Endothelial cell of umbilical vein (primary cell): ENCODE measurements around the gene IL21. TPM values are rescaled to one million over a fixed set of nuclear protein-coding genes. Genes with fewer than 3 reads are reported as not detected.

ENCODE experiments used
- BruUV-seq: library from RNA; stranded (reverse); fragments of 400-500 nt; replicated peaks from 2 replicates; lab custom pipeline; 2021; lab: Mats Ljungman, UMichigan
- CTCF ChIA-PET: fragments of 300-600, 350-600 bp; sonication (Branson Sonifier 250); formaldehyde crosslinking; loops from one replicate; lab custom pipeline; 2021; ENCODE audit warnings: antibody characterized with exemption, inconsistent platforms; lab: Charles Lee
- POLR2A ChIA-PET: fragments of 300-600, 350-600 bp; sonication (Branson Sonifier 250); formaldehyde crosslinking; loops from one replicate; lab custom pipeline; 2021; ENCODE audit warnings: antibody characterized with exemption, inconsistent platforms; lab: Charles Lee
- DNase-seq: peaks from one replicate; pipeline ENCODE4 v3.0.0-alpha.2; 2011; ENCODE audit warnings: low read depth, low spot score
- FAIRE-seq: peaks from 2 replicates; lab custom pipeline; 2011; peaks lifted over from hg19 to GRCh38; lab: Jason Lieb, UNC
- H2AFZ ChIP-seq: 2 replicates; pipeline ENCODE4 v1.6.0; 2012; ENCODE audit warnings: low read depth, low read length, control low read depth, inconsistent platforms
- H3K27ac ChIP-seq: 2 replicates; pipeline ENCODE4 v1.5.1; 2011; ENCODE audit warnings: low read depth, mild to moderate bottlenecking, control low read depth, low read length, moderate library complexity; ENCODE audit not compliant: insufficient read depth
- H3K27me3 ChIP-seq, 2 experiments: 2 replicates each; pipeline versions ENCODE4 v1.6.0 to v1.6.1; 2011; ENCODE audit warnings: low read length in 2 of 2, mixed read lengths in 1 of 2; ENCODE audit not compliant: control insufficient read depth in 2 of 2, insufficient read depth in 2 of 2
- H3K36me3 ChIP-seq, 2 experiments: 2 replicates in 1 of 2; 3 replicates in 1 of 2; pipeline ENCODE4 v1.5.1; 2011; ENCODE audit warnings: low read length in 2 of 2, mild to moderate bottlenecking in 1 of 2, moderate library complexity in 1 of 2; ENCODE audit not compliant: control insufficient read depth in 2 of 2, insufficient read depth in 2 of 2; ENCODE audit errors: extremely low read depth in 1 of 2
- H3K4me1 ChIP-seq: 3 replicates; pipeline ENCODE4 v1.5.1; 2011; ENCODE audit warnings: mild to moderate bottlenecking, low read length; ENCODE audit not compliant: control insufficient read depth, insufficient read depth; ENCODE audit errors: extremely low read depth
- H3K4me2 ChIP-seq: 2 replicates; pipeline ENCODE4 v1.6.1; 2011; ENCODE audit warnings: low read length, control low read depth, mixed read lengths; ENCODE audit not compliant: insufficient read depth
- H3K4me3 ChIP-seq, 3 experiments: fragments of 200-600 bp in 1 of 3; sonication (generic), shearing (Covaris generic) in 1 of 3; replicated peaks in 1 of 3; 2 replicates each; pipeline ENCODE4 v1.5.1; 2011 to 2016; ENCODE audit warnings: control low read depth in 3 of 3, low read length in 3 of 3, mild to moderate bottlenecking in 2 of 3, inconsistent platforms in 1 of 3, low read depth in 1 of 3, moderate library complexity in 1 of 3; ENCODE audit not compliant: insufficient read depth in 1 of 3
- H3K79me2 ChIP-seq: 2 replicates; pipeline ENCODE4 v1.6.0; 2012; ENCODE audit warnings: low read length, inconsistent platforms; ENCODE audit not compliant: control insufficient read depth, insufficient read depth
- H3K9ac ChIP-seq: replicated peaks from 2 replicates; pipeline ENCODE3; 2011; ENCODE audit warnings: low read length, control low read depth; ENCODE audit not compliant: insufficient read depth; ENCODE audit errors: extremely low read depth
- H3K9me1 ChIP-seq: replicated peaks from 3 replicates; pipeline ENCODE4 v1.6.0; 2011; ENCODE audit warnings: mild to moderate bottlenecking, low read length; ENCODE audit not compliant: control insufficient read depth, insufficient read depth; ENCODE audit errors: extremely low read depth
- H3K9me3 ChIP-seq: replicated peaks from 2 replicates; pipeline ENCODE4 v1.5.1; 2012; ENCODE audit warnings: low read length, inconsistent platforms; ENCODE audit not compliant: control insufficient read depth, insufficient read depth
- H4K20me1 ChIP-seq: replicated peaks from 2 replicates; pipeline ENCODE3; 2011; ENCODE audit warnings: mild to moderate bottlenecking, low read length; ENCODE audit not compliant: control insufficient read depth, insufficient read depth; ENCODE audit errors: extremely low read depth
- EZH2 ChIP-seq: IDR thresholded peaks from 2 replicates; pipeline ENCODE4 v1.6.1; 2012; ENCODE audit warnings: borderline replicate concordance, low read depth, mild to moderate bottlenecking, moderate library complexity, low read length, inconsistent platforms; ENCODE audit not compliant: severe bottlenecking
- FOS ChIP-seq: IDR thresholded peaks from 2 replicates; pipeline ENCODE4 v1.6.1; 2011; ENCODE audit warnings: mild to moderate bottlenecking, low read length, moderate library complexity, borderline replicate concordance; ENCODE audit not compliant: insufficient read depth
- GATA2 ChIP-seq: IDR thresholded peaks from 2 replicates; pipeline ENCODE4 v1.7.0; 2011; ENCODE audit warnings: low read depth, mild to moderate bottlenecking, moderate library complexity, mixed read lengths, low read length; ENCODE audit not compliant: insufficient read length, insufficient read depth
- JUN ChIP-seq: IDR thresholded peaks from 2 replicates; pipeline ENCODE4 v1.6.1; 2011; ENCODE audit warnings: borderline replicate concordance, low read depth; ENCODE audit not compliant: insufficient read length, insufficient read depth
- MYC ChIP-seq: IDR thresholded peaks from one replicate; pipeline ENCODE4 v1.6.1; 2011; ENCODE audit warnings: mild to moderate bottlenecking, low read depth, low read length
- POLR2A ChIP-seq: IDR thresholded peaks from 2 replicates; pipeline ENCODE4 v1.6.1; 2012; ENCODE audit warnings: low read depth, mild to moderate bottlenecking, control low read depth, low read length
- POLR2AphosphoS5 ChIP-seq: IDR thresholded peaks from 2 replicates; pipeline ENCODE4 v1.6.1; 2012; ENCODE audit warnings: low read depth, mild to moderate bottlenecking, control low read depth, low read length, moderate library complexity; ENCODE audit not compliant: insufficient read depth
- dilution Hi-C: fragments of 300-500 bp; cut with MboI; formaldehyde crosslinking; loops from one replicate; pipeline ENCODE4 v1.15.0; 2019; ENCODE audit warnings: low sequenced_read_pairs; ENCODE audit not compliant: extremely low pct_ligation_motif_present
- intact Hi-C: fragments of 100-400 bp; cut with micrococcal nuclease; formaldehyde crosslinking; loops from one replicate; pipeline ENCODE4 v1.10.0; 2022
- polyA plus RNA-seq, 4 experiments: library from polyadenylated mRNA; depleted of rRNA in 3 of 4; stranded (reverse) in 3 of 4; unstranded in 1 of 4; fragments of >200 nt; gene quantifications; 2 replicates each; pipeline versions ENCODE4 v1.2.1 to v1.2.3, GENCODE V29; 2011 to 2012; ENCODE audit warnings: missing spikeins in 1 of 4
- total RNA-seq: library from RNA; stranded (reverse); gene quantifications from 2 replicates; pipeline ENCODE4 v1.2.3, GENCODE V29; 2021
- TF ChIP-seq, protein P1 (sequence below), 2 donors: IDR thresholded peaks; 1 replicate in 1 of 2; 2 replicates in 1 of 2; pipeline ENCODE4 v1.5.1; 2011; ENCODE audit warnings: low read length in 2 of 2, mild to moderate bottlenecking in 2 of 2, moderate library complexity in 2 of 2, control low read depth in 1 of 2, inconsistent platforms in 1 of 2, low read depth in 1 of 2; ENCODE audit not compliant: insufficient read depth in 1 of 2; ENCODE audit errors: extremely low read depth in 1 of 2
- TF ChIP-seq, protein P2 (sequence below): IDR thresholded peaks from 2 replicates; pipeline ENCODE4 v1.6.1; 2011; ENCODE audit not compliant: insufficient read depth, insufficient read length

Gene IL21
- total and polyA plus RNA-seq, 2 donors (not counting 3 experiments of a cell fraction or from before 2014, with no cell fraction given) = not detected

DNA sequence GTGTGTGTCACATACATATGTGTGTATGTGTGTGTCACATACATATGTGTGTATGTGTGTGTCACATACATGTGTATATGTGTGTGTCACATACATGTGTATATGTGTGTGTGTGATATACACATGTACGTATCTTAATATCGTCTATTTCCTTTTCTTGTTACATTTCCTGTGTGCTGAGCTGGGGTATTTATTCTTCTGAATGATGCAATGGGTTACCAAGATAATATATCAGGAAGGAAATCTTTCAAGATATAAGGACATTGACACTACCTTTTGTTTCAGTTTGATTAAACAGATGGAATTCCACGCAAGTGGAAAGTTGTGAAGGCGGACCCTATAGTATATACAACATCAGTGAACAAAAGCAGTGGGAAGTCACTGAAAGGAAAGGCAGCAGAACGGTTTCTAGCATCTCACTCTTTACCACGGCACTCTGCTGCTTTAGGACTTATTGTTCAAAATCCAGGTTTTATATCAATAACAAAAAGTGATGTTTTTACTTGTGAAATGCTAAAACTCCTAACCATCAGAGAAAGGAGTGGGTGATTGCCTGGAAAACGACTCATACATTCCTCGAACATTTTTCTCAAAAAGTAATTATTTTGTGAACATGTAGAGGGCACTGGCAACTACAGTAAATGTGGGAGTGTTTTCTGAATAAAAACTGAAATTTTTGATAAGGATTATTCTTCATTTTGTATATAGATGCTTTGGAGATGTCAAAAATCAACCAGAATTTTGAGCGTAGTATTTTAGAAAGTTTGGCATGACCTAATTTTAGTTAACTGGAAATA lies 43.1 kb upstream of the IL21 start:
- no peak for FAIRE-seq
- no TSS peak for BruUV-seq
- no peaks in the 10 kb centered on the region for H3K79me2 ChIP-seq
- DNase-seq = peak; percentile 31
- intact Hi-C loops (no loop called here), dilution Hi-C loops (no loop called here)
- no peaks in the 10 kb centered on the region for H3K36me3 ChIP-seq
- POLR2A ChIA-PET = no interaction called here
- H4K20me1 ChIP-seq = no peaks in the 10 kb centered on the region
- no peak overlapping the region for H3K4me3 ChIP-seq
- H3K9me3 ChIP-seq = no peaks in the 10 kb centered on the region
- H3K4me1 ChIP-seq = peaks cover 26% of the 10 kb centered on the region
- peak overlapping the region; percentile 52 for H2AFZ ChIP-seq
- H3K9ac ChIP-seq = peak overlapping the region; percentile 38
- CTCF ChIA-PET = interaction anchor here (1.2 to 1.4 kb wide), 2 partner anchors 53 to 61 kb away, joined by 3 to 4 read pairs; no protein-coding TSS in a partner anchor
- peaks cover 0 to under 1% of the 10 kb centered on the region in 2 experiments for H3K27me3 ChIP-seq
- H3K4me2 ChIP-seq = peak overlapping the region; percentile 64
- TF ChIP-seq JUN (no peak), GATA2 (peak; percentile 24)
- H3K27ac ChIP-seq = no peak overlapping the region
- no peaks in the 10 kb centered on the region for H3K9me1 ChIP-seq

DNA sequence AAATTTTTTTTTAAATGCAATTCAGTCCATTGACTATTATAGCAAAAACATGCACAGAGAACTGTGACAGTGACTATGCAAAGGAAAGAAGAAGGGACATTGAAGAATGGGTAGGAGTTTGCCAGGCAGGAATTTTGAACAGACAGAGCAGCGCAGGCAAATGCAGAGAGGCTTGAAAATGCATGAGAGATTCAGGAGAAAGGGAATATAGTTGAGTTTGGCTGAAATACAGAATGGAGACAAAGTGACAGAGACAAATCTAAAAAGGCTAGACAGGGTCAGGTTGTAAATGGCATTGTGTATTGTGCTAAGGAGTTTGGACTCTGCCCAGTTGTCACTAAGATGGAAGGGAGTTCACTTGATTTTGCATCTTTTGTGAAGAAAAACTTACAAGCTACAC lies 42.4 kb upstream of the IL21 start:
- intact Hi-C loops = no loop called here
- H2AFZ ChIP-seq = no peak overlapping the region
- peaks cover 26% of the 10 kb centered on the region for H3K4me1 ChIP-seq
- H4K20me1 ChIP-seq = no peaks in the 10 kb centered on the region
- ChIA-PET POLR2A (no interaction called here), CTCF (interaction anchor here (1.2 to 1.4 kb wide), 2 partner anchors 54 to 61 kb away, joined by 3 to 4 read pairs; no protein-coding TSS in a partner anchor)
- dilution Hi-C loops = no loop called here
- H3K4me3 ChIP-seq = no peak overlapping the region
- H3K27me3 ChIP-seq = peaks cover 0 to 3% of the 10 kb centered on the region in 2 experiments
- no peaks in the 10 kb centered on the region for H3K9me1 ChIP-seq
- H3K79me2 ChIP-seq = no peaks in the 10 kb centered on the region
- FAIRE-seq = no peak
- no peak overlapping the region for H3K9ac ChIP-seq
- no peaks in the 10 kb centered on the region for H3K9me3 ChIP-seq
- no peak overlapping the region for H3K27ac ChIP-seq
- no peaks in the 10 kb centered on the region for H3K36me3 ChIP-seq
- no TSS peak for BruUV-seq
- TF ChIP-seq EZH2 (no peak), POLR2AphosphoS5 (no peak), MYC (no peak), FOS (no peak), POLR2A (no peak), GATA2 (no peak), JUN (no peak)
- TF ChIP-seq, protein P1, sequence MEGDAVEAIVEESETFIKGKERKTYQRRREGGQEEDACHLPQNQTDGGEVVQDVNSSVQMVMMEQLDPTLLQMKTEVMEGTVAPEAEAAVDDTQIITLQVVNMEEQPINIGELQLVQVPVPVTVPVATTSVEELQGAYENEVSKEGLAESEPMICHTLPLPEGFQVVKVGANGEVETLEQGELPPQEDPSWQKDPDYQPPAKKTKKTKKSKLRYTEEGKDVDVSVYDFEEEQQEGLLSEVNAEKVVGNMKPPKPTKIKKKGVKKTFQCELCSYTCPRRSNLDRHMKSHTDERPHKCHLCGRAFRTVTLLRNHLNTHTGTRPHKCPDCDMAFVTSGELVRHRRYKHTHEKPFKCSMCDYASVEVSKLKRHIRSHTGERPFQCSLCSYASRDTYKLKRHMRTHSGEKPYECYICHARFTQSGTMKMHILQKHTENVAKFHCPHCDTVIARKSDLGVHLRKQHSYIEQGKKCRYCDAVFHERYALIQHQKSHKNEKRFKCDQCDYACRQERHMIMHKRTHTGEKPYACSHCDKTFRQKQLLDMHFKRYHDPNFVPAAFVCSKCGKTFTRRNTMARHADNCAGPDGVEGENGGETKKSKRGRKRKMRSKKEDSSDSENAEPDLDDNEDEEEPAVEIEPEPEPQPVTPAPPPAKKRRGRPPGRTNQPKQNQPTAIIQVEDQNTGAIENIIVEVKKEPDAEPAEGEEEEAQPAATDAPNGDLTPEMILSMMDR (IDR thresholded peaks at IDR 0.05; ENCODE audit: extremely low read depth in 1 of 2, insufficient read depth in 1 of 2, low read depth in 1 of 2, low read length in 2 of 2) = no peak
- TF ChIP-seq, protein P2, sequence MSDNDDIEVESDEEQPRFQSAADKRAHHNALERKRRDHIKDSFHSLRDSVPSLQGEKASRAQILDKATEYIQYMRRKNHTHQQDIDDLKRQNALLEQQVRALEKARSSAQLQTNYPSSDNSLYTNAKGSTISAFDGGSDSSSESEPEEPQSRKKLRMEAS = no peak
- no peak overlapping the region for H3K4me2 ChIP-seq
- DNase-seq = no peak
